Measurements from ENCODE around the gene ZNF18.

Gene ZNF18

GRCh38 chr17:11997147-11997971, at the start of gene ZNF18:
ZNF18 (minus strand) TSS chr17:11997475; CDS start chr17:11992829, 4,646 bp downstream.
- peak; percentile 87 to 88 for DNase-seq (ENCODE audit: low read depth in 2 of 2)

GRCh38 chr17:12046786-12047185, 49.5 kb upstream of the ZNF18 start:
- no peak for DNase-seq (ENCODE audit: low read depth in 2 of 2)

DNA sequence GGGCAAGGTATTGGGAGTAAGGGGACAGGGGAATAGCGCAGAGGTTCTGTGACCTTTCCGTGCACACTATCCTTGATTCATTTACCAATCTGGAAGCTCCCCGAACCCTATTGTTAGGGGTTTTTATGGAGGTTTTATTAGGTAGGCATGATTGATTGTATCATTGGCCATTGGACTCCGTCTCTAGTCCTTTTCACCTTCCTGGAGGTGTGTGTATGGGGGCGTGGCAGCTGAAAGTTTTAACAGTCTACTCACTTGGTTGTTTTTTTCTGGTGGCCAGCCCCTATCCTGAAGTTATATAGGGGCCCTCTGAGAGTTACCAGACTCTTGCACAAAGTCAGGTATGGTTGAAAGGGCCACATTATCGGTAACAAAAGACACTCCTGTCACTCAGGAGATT, 46.4 kb upstream of the ZNF18 start:
- DNase-seq (ENCODE audit: low read depth in 2 of 2), result no peak

- DNase-seq (ENCODE audit: low read depth in 2 of 2), result no peak
Measured at GRCh38 chr17:12041312-12041711, 44.0 kb upstream of the ZNF18 start.

- DNase-seq (ENCODE audit: low read depth in 2 of 2), result no peak
Measured at GRCh38 chr17:12040478-12040877, 43.2 kb upstream of the ZNF18 start.

- DNase-seq (ENCODE audit: low read depth in 2 of 2), result no peak
Measured at GRCh38 chr17:12037970-12038369, 40.7 kb upstream of the ZNF18 start.

DNA sequence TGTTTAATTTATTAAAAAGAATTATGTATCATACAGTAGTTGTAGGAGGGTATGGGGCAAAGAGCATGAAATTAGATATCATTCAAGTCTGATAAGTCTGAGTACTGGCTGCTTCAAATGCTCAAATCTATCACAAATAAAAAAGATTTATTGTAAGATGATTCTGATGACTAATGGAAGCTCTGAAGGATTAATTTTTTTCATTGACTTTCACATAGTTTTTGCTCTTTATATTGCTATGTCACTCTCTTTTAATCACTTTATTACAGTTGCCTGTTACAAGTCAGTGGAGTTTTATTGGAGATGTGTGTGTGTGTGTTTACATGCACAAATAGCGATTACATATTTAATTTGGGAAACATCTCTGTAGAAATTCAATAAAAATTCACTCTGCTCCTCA, 38.4 kb upstream of the ZNF18 start:
- no peak for DNase-seq (ENCODE audit: low read depth in 2 of 2)

DNA sequence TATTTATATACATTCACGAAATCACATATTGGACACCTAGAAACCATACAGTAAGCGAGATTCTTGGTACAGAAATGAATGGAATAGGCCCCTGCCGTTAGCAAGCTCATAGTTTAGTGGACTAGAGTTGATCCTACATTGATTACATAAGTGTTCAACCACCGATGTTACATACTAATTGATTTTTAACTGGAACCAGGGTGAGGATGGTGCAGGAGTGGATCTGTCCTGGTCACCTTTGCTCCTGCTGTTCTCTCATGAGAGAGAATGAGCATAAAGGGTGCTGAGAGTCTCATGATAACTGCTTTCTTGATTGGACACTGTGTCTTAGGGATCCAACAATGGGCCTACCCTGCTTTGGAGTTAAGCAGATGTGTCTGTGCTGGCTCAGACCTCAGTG, 37.3 kb upstream of the ZNF18 start:
- no peak for DNase-seq (ENCODE audit: low read depth in 2 of 2)

GRCh38 chr17:12028611-12029010, 31.3 kb upstream of the ZNF18 start:
- no peak for DNase-seq (ENCODE audit: low read depth in 2 of 2)

- DNase-seq (ENCODE audit: low read depth in 2 of 2), result no peak
Measured at GRCh38 chr17:12027658-12028057, 30.4 kb upstream of the ZNF18 start.

- no peak for DNase-seq (ENCODE audit: low read depth in 2 of 2)
Measured at GRCh38 chr17:12024327-12024726, 27.1 kb upstream of the ZNF18 start.

- DNase-seq (ENCODE audit: low read depth in 2 of 2), result no peak
Measured at GRCh38 chr17:12022310-12022709, 25.0 kb upstream of the ZNF18 start.

DNA sequence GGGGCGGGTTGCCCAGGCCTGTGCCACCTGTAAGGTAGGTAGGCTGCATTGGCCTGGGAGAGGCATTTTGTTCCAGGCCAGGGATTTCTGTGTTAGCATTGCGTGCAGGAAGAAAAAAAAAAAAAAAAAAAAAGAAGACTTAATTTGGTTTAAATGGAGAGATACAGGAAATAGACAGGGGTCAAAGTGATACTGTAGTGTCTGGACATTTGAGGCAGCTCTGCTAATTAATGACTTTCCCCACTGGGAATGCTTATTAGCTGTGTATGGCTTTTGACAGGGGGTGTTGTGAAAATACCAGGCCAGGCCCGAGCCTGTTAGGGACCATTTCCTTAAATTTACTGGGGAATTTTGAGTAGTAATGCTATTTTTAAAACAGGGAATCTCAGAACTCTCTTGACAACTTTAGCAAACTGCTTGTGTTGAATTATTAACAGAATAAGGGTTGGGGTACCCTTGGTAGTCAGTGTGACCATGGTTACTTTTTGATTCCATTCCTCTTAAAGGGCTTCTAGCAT, 24.4 kb upstream of the ZNF18 start:
- DNase-seq (ENCODE audit: low read depth in 2 of 2), result no peak

DNA sequence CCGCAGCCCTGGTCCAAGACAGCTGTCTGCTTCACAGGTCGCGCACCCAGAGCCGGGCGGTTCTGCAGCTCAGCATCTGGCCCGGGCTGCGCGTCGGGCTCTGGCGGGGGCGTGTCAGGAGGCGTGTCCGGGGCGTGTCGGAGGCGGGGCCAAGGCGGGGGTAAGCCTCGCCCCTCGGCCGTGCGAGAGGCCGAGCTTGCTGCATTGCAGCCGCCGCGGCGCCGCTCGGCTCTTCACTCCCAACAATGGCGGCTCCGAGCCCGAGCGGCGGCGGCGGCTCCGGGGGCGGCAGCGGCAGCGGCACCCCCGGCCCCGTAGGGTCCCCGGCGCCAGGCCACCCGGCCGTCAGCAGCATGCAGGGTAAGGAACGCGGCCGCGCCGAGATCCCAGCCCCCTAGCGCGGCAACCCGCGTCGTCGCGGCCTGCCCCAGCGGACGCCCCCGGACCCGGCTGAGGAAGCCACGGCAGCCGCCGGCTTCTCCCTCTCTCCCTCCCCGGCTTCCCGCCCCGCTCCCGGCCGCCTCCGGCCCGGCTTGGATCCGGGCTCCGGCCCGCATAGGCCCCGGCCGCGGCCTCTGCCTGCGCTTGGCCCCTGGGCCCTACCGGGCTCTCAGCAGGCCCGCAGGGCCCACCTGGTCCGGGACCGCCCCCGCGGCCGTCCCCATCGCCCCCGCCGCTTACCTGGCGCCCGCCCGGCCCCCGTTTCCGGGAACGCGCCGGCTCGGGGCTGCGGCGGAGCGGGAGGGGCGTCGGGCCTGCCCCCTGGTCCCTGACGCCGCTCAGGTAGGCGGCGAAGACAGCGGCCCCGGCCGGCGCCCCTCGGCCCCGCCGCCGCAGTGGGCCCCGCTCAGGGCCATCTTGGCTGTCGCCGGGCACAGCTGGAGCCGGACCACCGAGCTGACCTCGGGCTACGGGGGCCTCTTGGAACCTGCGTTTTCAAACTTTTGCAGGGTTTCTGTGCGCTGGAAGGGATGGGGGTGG, 23.7 kb upstream of the ZNF18 start, which contains the start of gene MAP2K4:
TSS of gene MAP2K4 (plus strand) at position 236 of the 981 bp plus-strand sequence. CDS start at position 246, 10 bp downstream.
- peak; percentile 96 to 97 for DNase-seq (ENCODE audit: low read depth in 2 of 2)

- no peak for DNase-seq (ENCODE audit: low read depth in 2 of 2)
Measured at GRCh38 chr17:12007466-12007865, 10.2 kb upstream of the ZNF18 start.

DNA sequence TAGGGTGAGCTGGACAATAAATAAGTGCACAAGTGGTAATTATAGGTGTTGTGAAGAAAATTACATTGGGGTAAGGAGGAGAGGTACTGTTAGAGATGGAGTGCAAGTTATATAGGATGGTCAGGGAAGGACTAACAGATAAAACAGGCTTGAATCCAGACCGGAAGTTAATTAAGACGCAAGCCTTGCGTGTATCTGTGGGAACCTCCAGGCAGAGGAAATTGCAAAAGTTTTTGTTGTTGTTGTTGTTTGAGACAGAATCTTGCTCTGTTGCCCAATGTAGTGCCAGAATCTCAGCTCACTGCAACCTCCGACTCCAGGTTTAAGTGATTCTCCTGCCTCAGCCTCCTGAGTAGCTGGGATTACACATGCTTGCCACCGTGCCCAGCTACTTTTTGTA, 2.4 kb upstream of the ZNF18 start:
- no peak for DNase-seq (ENCODE audit: low read depth in 2 of 2)

DNA sequence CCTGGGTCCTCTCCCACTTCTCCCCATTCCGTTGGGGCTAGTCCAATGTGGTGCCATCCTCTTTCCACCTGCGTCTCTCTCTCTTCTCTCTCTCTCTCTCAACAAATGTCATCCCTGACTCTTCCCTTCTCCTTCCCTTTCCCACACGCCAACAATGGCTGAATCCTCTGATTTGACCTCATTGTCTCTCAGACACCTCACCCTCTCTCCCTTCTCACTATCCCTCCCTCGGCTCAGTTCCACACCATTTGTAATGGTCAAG, 628 bp upstream of the ZNF18 start:
- no peak for DNase-seq (ENCODE audit: low read depth in 2 of 2)

DNA sequence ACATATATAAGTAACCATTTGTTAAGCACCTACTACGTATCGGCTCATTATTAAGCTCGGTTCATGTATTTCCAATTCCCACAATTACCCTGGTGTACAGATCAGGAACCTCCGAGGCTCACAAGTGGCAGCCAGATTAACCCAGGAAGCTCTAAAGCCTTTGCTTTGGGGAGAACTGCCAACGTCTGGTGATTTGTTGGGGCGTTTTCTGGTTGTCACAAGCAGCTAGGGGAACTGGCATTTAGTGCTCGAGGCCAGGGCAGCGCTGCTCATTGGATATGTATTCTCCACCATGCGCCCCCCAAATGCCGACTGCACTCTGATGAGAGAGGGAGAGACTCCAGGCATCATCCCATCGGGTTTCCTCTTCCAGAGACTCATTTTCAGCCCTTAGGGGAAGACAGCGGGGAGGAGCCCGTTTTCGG, 541 bp downstream of the ZNF18 start:
- peak; percentile 13 for DNase-seq (ENCODE audit: low read depth in 2 of 2)

GRCh38 chr17:11991461-11991860, 5.8 kb downstream of the ZNF18 start:
- DNase-seq (ENCODE audit: low read depth in 2 of 2), result no peak

- DNase-seq (ENCODE audit: low read depth in 2 of 2), result no peak
Measured at GRCh38 chr17:11990363-11990983, 6.8 kb downstream of the ZNF18 start.

- DNase-seq (ENCODE audit: low read depth in 2 of 2), result no peak
Measured at GRCh38 chr17:11986942-11987329, 10.3 kb downstream of the ZNF18 start.
